GM13977 (cell line): ENCODE data around the gene CASZ1.

Experiments
- DNase-seq: peaks from one replicate; pipeline ENCODE4 v3.0.0; 2012; ENCODE audit warnings: low spot score
- CTCF ChIP-seq: IDR thresholded peaks from 2 replicates; pipeline ENCODE4 v1.5.1; 2012; ENCODE audit warnings: mild to moderate bottlenecking, control low read depth; ENCODE audit not compliant: insufficient read depth; ENCODE audit errors: extremely low read depth, missing control alignments
- in situ Hi-C: fragments of 300-500 bp; cut with MboI; formaldehyde crosslinking; loops from one replicate; pipeline ENCODE4 v1.12.0; 2022; ENCODE audit warnings: low sequenced_read_pairs, low pct_unique_long_range_greater_than_20kb, mixed read lengths, inconsistent platforms; ENCODE audit not compliant: unreplicated experiment

The CASZ1 gene

GRCh38 chr1:10737651-10738050 lies 58.8 kb downstream of the CASZ1 start:
- in situ Hi-C loops = no loop called here
- no peak for TF ChIP-seq CTCF
- no peak for DNase-seq

- in situ Hi-C loops = no loop called here
- TF ChIP-seq CTCF = no peak
- DNase-seq = no peak
Measured at GRCh38 chr1:10736634-10737586, 59.5 kb downstream of the CASZ1 start.

- in situ Hi-C loops = no loop called here
- TF ChIP-seq CTCF = no peak
- DNase-seq = no peak
Measured at GRCh38 chr1:10735563-10736305, 60.7 kb downstream of the CASZ1 start.

- in situ Hi-C loops = no loop called here
- TF ChIP-seq CTCF = no peak
- DNase-seq = no peak
Measured at GRCh38 chr1:10734962-10735544, 61.4 kb downstream of the CASZ1 start.

GRCh38 chr1:10734375-10734774 lies 62.1 kb downstream of the CASZ1 start:
- no peak for DNase-seq
- in situ Hi-C loops = no loop called here
- TF ChIP-seq CTCF = no peak
